A673 (cell line): Measurements from ENCODE around the gene RAB37.

Experiments
- EZH2 ChIP-seq: fragments of 200-600 bp; sonication (generic); IDR thresholded peaks from 2 replicates; pipeline ENCODE4 v1.6.1; 2017; ENCODE audit warnings: borderline replicate concordance, low read depth, mild to moderate bottlenecking, mixed read lengths, antibody characterized with exemption, low read length; ENCODE audit not compliant: poor library complexity, severe bottlenecking
- TF ChIP-seq, protein P1 (sequence below): fragments of 300-800, 200-600 bp; sonication (generic); conservative IDR thresholded peaks from 2 replicates; pipeline ENCODE4 v1.5.1; 2017; ENCODE audit warnings: low read depth, mild to moderate bottlenecking, antibody characterized with exemption, low read length, moderate library complexity, mixed read lengths

- TF ChIP-seq, protein P1, sequence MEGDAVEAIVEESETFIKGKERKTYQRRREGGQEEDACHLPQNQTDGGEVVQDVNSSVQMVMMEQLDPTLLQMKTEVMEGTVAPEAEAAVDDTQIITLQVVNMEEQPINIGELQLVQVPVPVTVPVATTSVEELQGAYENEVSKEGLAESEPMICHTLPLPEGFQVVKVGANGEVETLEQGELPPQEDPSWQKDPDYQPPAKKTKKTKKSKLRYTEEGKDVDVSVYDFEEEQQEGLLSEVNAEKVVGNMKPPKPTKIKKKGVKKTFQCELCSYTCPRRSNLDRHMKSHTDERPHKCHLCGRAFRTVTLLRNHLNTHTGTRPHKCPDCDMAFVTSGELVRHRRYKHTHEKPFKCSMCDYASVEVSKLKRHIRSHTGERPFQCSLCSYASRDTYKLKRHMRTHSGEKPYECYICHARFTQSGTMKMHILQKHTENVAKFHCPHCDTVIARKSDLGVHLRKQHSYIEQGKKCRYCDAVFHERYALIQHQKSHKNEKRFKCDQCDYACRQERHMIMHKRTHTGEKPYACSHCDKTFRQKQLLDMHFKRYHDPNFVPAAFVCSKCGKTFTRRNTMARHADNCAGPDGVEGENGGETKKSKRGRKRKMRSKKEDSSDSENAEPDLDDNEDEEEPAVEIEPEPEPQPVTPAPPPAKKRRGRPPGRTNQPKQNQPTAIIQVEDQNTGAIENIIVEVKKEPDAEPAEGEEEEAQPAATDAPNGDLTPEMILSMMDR: no peak
- no peak for TF ChIP-seq EZH2
Observed at GRCh38 chr17:74697515-74697914, 39.5 kb upstream of the RAB37 start.
